ENCODE data around the gene KRTAP19-5.
"Not testable (repeated sequence)": the region's sequence is repeated elsewhere in the genome, so short reads cannot be mapped to it uniquely, and the experiment has no call there.

KRTAP19-5 gene

GRCh38 chr21:30502041-30502440 is at the start of gene KRTAP19-5:
KRTAP19-5 (minus strand) TSS chr21:30502141; CDS start chr21:30502090, 51 bp downstream.
- no peak for DNase-seq

- DNase-seq, result no peak
Measured at GRCh38 chr21:30541764-30542163, 39.8 kb upstream of the KRTAP19-5 start, which contains the start of gene KRTAP19-6. KRTAP19-6 (minus strand) TSS chr21:30541864; CDS start chr21:30541833, 31 bp downstream.

GRCh38 chr21:30518876-30519275 is 16.9 kb upstream of the KRTAP19-5 start:
- no peak for DNase-seq

- DNase-seq, result no peak
Measured at GRCh38 chr21:30515681-30516080, 13.7 kb upstream of the KRTAP19-5 start.

- DNase-seq, result not testable (repeated sequence)
Measured at GRCh38 chr21:30505621-30506205, 3.8 kb upstream of the KRTAP19-5 start.

GRCh38 chr21:30497065-30497464 is 4.9 kb downstream of the KRTAP19-5 start, which contains the start of gene KRTAP19-4:
KRTAP19-4 (minus strand) TSS chr21:30497165; CDS start chr21:30497110, 55 bp downstream.
- DNase-seq, result no peak

- DNase-seq, result no peak
Measured at GRCh38 chr21:30491963-30492428, 9.9 kb downstream of the KRTAP19-5 start, which contains the start of gene KRTAP19-3. KRTAP19-3 (minus strand) TSS chr21:30492013; CDS start chr21:30491957, 56 bp downstream.

- no peak for DNase-seq
Measured at GRCh38 chr21:30487336-30487735, 14.6 kb downstream of the KRTAP19-5 start, which contains the start of gene KRTAP19-2. KRTAP19-2 (minus strand) TSS chr21:30487436; CDS start chr21:30487348, 88 bp downstream.

- no peak for DNase-seq
Measured at GRCh38 chr21:30486180-30486579, 15.8 kb downstream of the KRTAP19-5 start.

GRCh38 chr21:30482130-30482529 is 19.8 kb downstream of the KRTAP19-5 start:
- DNase-seq, result no peak

- DNase-seq, result no peak
Measured at GRCh38 chr21:30480145-30480544, 21.8 kb downstream of the KRTAP19-5 start, which contains the start of gene KRTAP19-1. KRTAP19-1 (minus strand) TSS chr21:30480367; CDS start chr21:30480317, 50 bp downstream.

- DNase-seq, result no peak
Measured at GRCh38 chr21:30479259-30479658, 22.7 kb downstream of the KRTAP19-5 start.

- no peak for DNase-seq
Measured at GRCh38 chr21:30478004-30478403, 23.9 kb downstream of the KRTAP19-5 start.

- no peak for DNase-seq
Measured at GRCh38 chr21:30468900-30469714, 32.8 kb downstream of the KRTAP19-5 start.

GRCh38 chr21:30463713-30464112 is 38.2 kb downstream of the KRTAP19-5 start:
- DNase-seq, result no peak
